Measurements from ENCODE around the gene DCTN4. TPM values are rescaled to one million over a fixed set of nuclear protein-coding genes. Genes with fewer than 3 reads are reported as not detected.

The DCTN4 gene
- 75.1 and 89.3 TPM in 2 replicates for total RNA-seq

GRCh38 chr5:150758531-150759333, at the start of gene DCTN4:
Gene DCTN4 (minus strand): TSS chr5:150759017. CDS start chr5:150758993, 24 bp downstream.

GRCh38 chr5:150778517-150779396, 19.9 kb upstream of the DCTN4 start, which contains the start of gene SMIM3:
Gene SMIM3 (plus strand): TSS chr5:150778757. CDS start chr5:150795441, 16,684 bp downstream.

GRCh38 chr5:150700594-150701377, 58.0 kb downstream of the DCTN4 start, which contains the start of gene RBM22:
Gene RBM22 (minus strand): TSS chr5:150701062. CDS start chr5:150700985, 77 bp downstream.

GRCh38 chr5:150661086-150661485, 97.7 kb downstream of the DCTN4 start, which contains the start of gene MYOZ3:
Gene MYOZ3 (plus strand): TSS chr5:150661251. CDS start chr5:150662942, 1,691 bp downstream.

Other genes starting within 250 kb of the DCTN4 start
- 15.4 and 19.0 TPM in 2 replicates for gene SYNPO, start 118.4 kb downstream of the DCTN4 start, total RNA-seq
- gene MYOZ3, start 97.8 kb downstream of the DCTN4 start, total RNA-seq = 0.30 and 0.32 TPM in 2 replicates
- 23.2 and 29.2 TPM in 2 replicates for gene RBM22, start 58.0 kb downstream of the DCTN4 start, total RNA-seq
- 143 and 233 TPM in 2 replicates for gene SMIM3, start 19.7 kb upstream of the DCTN4 start, total RNA-seq
- gene IRGM, start 87.5 kb upstream of the DCTN4 start, total RNA-seq = not detected in 2 replicates
- 5.0 and 7.4 TPM in 2 replicates for gene ZNF300, start 146.0 kb upstream of the DCTN4 start, total RNA-seq